Measurements from ENCODE around the gene NUAK2. TPM values are rescaled to one million over a fixed set of nuclear protein-coding genes. Genes with fewer than 3 reads are reported as not detected.

Gene NUAK2
- total RNA-seq, 4 donors from 2014 or later, result 1.1 to 5.4 (median 3.2) TPM

DNA sequence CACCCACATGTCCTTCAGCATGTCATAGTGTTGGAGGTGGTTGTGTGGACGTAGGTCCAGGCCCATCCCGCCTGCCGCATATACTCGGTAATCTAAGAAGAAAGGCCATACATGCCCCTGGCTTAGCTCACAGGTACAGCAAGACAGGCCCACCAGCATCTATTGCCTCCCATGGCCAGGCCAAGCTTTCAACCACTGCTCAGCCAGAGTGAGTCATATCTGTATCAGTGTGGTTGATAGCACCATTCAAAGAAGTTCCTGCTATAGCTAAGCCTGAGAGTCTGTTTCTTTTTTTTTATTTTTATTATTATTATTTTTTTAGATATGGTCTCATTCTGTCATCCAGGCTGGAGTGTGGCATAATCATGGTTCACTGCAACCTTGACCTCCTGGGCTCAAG is 18.2 kb upstream of the NUAK2 start:
- no peak for ATAC-seq (ENCODE audit: low FRiP score)
- no peak for DNase-seq (ENCODE audit: low spot score)
- TF ChIP-seq, protein P1, sequence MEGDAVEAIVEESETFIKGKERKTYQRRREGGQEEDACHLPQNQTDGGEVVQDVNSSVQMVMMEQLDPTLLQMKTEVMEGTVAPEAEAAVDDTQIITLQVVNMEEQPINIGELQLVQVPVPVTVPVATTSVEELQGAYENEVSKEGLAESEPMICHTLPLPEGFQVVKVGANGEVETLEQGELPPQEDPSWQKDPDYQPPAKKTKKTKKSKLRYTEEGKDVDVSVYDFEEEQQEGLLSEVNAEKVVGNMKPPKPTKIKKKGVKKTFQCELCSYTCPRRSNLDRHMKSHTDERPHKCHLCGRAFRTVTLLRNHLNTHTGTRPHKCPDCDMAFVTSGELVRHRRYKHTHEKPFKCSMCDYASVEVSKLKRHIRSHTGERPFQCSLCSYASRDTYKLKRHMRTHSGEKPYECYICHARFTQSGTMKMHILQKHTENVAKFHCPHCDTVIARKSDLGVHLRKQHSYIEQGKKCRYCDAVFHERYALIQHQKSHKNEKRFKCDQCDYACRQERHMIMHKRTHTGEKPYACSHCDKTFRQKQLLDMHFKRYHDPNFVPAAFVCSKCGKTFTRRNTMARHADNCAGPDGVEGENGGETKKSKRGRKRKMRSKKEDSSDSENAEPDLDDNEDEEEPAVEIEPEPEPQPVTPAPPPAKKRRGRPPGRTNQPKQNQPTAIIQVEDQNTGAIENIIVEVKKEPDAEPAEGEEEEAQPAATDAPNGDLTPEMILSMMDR (IDR thresholded peaks at IDR 0.05), result no peak

DNA sequence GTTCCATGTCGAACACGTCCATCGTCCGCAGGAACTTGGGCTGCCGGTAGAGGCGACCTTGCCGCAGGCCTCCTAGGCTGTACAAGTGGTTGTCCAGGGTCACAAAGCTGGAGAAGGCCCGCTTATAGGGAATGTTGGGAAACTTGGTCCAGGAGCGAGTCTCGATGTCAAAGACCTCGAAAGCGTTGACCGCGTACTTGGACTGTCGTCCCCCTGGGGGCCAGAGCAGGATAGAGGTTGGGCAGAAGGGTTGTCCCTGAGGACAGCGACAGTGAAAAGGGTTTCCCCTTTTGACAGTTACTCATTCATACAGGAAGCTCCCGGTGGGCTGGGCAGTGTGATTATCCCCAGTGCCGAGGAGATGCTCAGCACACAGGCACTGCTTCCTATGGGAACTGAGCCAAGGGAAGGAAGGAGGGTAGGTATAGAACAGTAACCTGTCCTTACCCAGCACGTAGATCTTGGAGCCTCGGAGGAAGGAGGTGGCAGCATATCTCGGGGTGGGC is 17.7 kb upstream of the NUAK2 start:
- TF ChIP-seq, protein P1 (IDR thresholded peaks at IDR 0.05), result no peak
- DNase-seq (ENCODE audit: low spot score) (no peak), ATAC-seq (ENCODE audit: low FRiP score) (no peak)

GRCh38 chr1:205338011-205338410 is 16.5 kb upstream of the NUAK2 start:
- DNase-seq (ENCODE audit: low spot score), result no peak
- no peak for ATAC-seq (ENCODE audit: low FRiP score)
- TF ChIP-seq, protein P1 (IDR thresholded peaks at IDR 0.05), result no peak

- DNase-seq (ENCODE audit: low spot score), result no peak
- ATAC-seq (ENCODE audit: low FRiP score), result no peak
- TF ChIP-seq, protein P1 (IDR thresholded peaks at IDR 0.05), result no peak
These were observed 15.9 kb upstream of the NUAK2 start for GRCh38 chr1:205337481-205337880.

DNA sequence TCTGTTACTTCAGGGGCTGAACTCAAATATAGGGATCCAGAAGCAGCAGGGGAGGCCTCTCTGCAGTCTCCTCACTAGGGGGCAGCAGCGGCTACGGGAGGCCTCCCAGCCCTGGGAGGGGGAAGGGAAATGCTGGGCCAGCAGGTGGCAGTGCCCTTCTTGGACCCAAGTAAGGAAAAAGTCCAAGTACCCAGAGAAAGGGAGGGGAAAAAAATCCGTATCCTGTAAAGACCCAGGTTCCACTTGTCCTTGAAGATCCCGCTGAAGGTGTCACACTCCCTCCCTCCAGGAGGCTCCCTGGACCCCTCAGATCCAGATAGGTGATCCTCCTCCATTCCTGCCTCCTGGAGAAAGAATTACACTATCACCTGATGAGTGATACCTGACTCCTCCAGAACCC is 14.1 kb upstream of the NUAK2 start:
- peak; percentile 68 for ATAC-seq (ENCODE audit: low FRiP score)
- peak; percentile 58 for DNase-seq (ENCODE audit: low spot score)
- TF ChIP-seq, protein P1 (IDR thresholded peaks at IDR 0.05), result peak in 1 of 3 donors; percentile 51

DNA sequence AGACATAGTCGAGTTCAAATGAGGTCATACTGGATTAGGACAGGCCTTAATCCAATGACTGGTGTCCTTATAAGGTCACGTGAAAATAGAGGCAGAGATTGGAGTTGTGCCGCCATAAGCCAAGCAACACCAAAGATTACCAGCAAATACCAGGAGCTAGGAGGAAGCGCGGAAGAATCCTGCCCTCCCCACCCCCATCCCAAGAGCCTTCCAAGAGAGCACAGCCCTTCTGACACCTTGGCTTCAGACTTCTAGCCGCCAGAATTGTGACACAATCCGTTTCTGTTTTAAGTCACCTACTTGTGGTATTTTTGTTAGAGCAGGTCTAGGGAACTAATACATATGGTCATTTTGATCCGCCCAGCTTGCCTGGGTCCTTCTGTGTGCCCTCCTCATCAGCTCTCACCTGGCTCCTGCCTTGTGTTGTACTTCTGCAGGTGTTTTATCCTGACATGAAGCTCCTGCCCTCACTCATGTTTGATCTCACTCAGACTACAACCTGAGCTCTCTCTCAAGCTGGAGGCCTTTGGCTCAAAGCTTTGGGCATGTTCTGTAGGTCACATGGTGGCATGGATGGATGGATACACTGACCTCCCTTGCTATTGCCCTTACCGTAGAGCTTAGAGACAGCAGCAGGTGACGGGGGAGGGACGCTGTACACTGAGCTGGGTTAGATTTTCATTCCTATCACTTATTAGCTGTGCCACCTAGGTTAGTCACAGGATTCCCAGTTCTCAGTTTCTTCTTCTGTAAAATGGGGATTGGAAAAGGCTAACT is 10.7 kb upstream of the NUAK2 start:
- TF ChIP-seq, protein P1 (IDR thresholded peaks at IDR 0.05), result no peak
- DNase-seq (ENCODE audit: low spot score), result no peak

GRCh38 chr1:205330150-205330549 is 8.6 kb upstream of the NUAK2 start:
- DNase-seq (ENCODE audit: low spot score) (no peak), ATAC-seq (ENCODE audit: low FRiP score) (no peak)
- TF ChIP-seq, protein P1 (IDR thresholded peaks at IDR 0.05), result no peak

More for the DNA sequence above, 10.7 kb upstream of the NUAK2 start:
- ATAC-seq (ENCODE audit: low FRiP score), result no peak
